ENCODE results near the gene PARD6A.

Gene PARD6A

DNA sequence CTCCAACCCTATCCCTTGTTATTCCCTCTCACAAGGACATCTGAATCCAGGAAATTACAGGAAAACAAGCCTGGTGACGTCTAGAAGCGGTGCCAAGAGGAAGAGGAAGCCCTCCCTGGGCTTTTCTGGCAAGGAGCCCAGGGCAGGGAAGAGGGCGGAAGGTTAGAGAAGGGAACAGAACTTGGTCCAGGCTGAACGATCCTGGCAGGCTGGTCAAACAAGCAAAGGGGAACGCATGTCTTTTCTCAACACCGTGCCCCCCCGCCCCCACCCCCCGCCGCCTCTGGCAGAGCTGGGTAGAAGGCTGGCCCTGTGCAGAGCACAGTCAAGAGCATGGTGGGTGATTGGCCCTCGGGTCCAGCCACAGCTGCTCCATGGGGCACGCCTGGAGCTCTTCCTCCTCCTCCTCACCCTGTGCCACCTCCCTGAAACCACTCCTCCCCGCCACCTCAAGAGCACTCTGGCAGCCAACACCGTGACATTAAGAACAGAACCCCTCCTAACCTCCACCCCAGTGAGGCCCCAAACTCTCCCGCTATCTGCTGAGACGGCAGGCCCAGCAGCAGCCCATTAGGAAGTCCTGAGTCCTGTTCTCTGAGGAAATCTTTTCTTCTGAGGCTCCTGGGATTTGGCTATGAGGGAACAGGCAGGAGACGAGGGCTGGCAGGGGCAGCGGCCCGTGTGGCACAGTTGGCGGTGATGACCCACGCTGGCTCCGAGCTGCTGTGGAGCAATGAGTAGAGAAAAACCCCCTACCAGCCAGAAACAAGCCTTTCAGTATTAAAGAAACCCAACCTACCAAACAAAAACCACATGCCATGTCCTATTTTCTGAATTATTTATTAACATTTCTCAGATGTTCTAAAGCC, 13.2 kb downstream of the PARD6A start:
- DNase-seq (ENCODE audit: low spot score in 2 of 2) (no peak), ATAC-seq (replicated peaks; ENCODE audit: extremely low read depth, poor library complexity, severe bottlenecking) (no peak)
- Mint-ChIP-seq H3K27ac (ENCODE audit: low read depth) (no peak overlapping the region), H3K4me3 (no peak overlapping the region), H3K9me3 (no peaks in the 10 kb centered on the region), H3K27me3 (no peaks in the 10 kb centered on the region), H3K36me3 (ENCODE audit: insufficient read depth) (no peaks in the 10 kb centered on the region), H3K4me1 (no peaks in the 10 kb centered on the region)

DNA sequence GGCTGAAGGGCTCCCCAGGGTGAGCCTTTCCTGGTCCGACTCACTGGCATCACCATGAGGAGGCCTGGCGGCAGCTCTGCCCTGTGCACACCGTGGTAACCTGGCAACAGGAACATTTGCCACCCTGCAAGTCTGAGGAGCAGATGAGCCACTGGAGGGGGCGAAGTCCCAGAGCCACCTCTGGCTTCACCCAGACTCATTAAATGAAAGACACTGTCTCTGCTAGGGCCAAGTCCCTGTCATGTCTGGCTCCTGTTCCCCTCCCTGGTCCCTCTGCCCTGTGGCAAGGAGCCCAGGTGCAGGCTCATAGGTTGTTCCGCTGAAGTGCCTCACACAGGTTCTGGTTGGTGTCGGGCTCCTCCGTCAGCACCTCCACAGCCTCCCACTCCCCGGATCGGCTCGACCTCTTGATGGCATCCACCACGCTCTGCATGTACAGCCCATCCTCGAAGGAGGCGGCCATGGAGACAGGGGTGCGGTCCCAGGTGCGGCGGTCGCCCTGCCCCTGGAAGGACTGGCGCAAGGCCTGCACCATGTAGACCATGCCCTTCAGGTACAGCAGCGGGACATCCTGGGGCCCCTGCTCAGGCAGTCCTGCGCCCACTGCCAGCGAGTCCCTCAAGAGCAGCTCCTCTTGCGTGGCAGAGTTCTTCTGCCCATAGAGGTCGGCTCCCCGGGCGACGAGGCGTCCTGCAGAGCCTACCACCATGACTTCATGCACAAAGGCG, 14.3 kb downstream of the PARD6A start:
- Mint-ChIP-seq H3K4me1 (no peaks in the 10 kb centered on the region), H3K9me3 (no peaks in the 10 kb centered on the region), H3K36me3 (ENCODE audit: insufficient read depth) (no peaks in the 10 kb centered on the region), H3K27ac (ENCODE audit: low read depth) (no peak overlapping the region), H3K27me3 (no peaks in the 10 kb centered on the region), H3K4me3 (no peak overlapping the region)
- ATAC-seq (replicated peaks; ENCODE audit: extremely low read depth, poor library complexity, severe bottlenecking) = no peak
- DNase-seq (ENCODE audit: low spot score in 2 of 2) = no peak

DNA sequence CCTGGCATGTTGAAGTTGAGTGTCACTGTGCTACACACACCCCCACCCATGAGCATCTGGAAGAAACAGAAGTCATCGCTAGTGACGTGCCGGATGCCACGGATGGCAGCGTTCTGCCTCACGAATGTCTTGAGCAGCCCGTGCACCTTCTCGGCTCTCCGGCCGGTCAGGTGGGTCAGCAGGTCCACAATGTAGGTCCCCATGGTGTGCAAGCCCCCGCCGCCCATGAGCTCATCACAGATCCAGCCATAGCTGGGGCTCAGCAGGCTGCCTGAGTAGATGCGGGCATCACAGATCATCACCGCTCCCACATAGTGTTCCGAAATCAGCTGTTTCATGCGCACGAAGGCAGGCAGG, 14.8 kb downstream of the PARD6A start:
- Mint-ChIP-seq H3K27me3 (no peaks in the 10 kb centered on the region), H3K36me3 (ENCODE audit: insufficient read depth) (no peaks in the 10 kb centered on the region), H3K9me3 (no peaks in the 10 kb centered on the region), H3K4me3 (no peak overlapping the region), H3K4me1 (no peaks in the 10 kb centered on the region), H3K27ac (ENCODE audit: low read depth) (no peak overlapping the region)
- ATAC-seq (replicated peaks; ENCODE audit: extremely low read depth, poor library complexity, severe bottlenecking) (no peak), DNase-seq (ENCODE audit: low spot score in 2 of 2) (no peak)

DNA sequence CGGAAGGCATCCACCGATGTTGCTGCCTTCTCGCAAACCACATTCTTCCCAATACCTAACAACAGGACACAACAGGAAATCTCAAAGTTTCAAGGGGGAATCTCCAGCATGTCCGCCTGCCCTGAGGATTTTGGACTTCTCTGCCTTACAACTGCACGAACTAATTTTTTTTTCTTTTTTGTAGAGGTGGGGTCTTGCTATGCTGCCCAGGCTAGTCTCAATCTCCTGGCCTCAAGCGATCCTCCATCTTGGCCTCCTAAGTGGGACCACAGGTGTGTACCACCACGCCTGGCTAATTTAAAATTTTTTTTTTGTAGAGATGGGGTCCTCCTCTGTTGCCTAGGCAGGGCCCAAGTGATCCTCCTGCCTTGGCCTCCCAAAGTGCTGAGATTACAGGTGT, 15.2 kb downstream of the PARD6A start:
- ATAC-seq (replicated peaks; ENCODE audit: extremely low read depth, poor library complexity, severe bottlenecking) = no peak
- Mint-ChIP-seq H3K36me3 (ENCODE audit: insufficient read depth) (peaks cover 1% of the 10 kb centered on the region), H3K27me3 (no peaks in the 10 kb centered on the region), H3K4me3 (no peak overlapping the region), H3K9me3 (no peaks in the 10 kb centered on the region), H3K27ac (ENCODE audit: low read depth) (no peak overlapping the region), H3K4me1 (no peaks in the 10 kb centered on the region)
- no peak for DNase-seq (ENCODE audit: low spot score in 2 of 2)

DNA sequence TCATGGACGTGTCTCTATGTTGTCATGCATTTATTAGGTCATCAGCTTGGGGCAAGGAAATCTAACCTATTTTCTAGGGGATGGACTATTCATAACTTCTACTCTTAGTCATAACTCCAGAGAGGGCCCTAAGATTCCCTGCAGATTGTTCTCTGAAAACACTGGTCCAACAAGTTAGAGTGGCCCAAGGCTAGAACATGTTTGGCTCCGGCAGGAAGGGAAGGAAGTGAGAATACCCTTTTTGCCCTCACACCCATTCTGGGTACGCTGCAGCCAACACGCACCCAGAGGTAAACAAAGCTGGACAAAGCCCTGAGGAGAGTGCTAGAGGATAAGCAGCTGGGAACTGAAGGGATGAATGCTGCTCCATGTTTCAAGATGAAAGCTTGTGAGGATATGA, 15.8 kb downstream of the PARD6A start:
- no peak for ATAC-seq (replicated peaks; ENCODE audit: extremely low read depth, poor library complexity, severe bottlenecking)
- no peaks in the 10 kb centered on the region for H3K9me3 Mint-ChIP-seq
- no peak for DNase-seq (ENCODE audit: low spot score in 2 of 2)
- no peak overlapping the region for H3K4me3 Mint-ChIP-seq
- H3K27me3 Mint-ChIP-seq = no peaks in the 10 kb centered on the region
- peaks cover 1% of the 10 kb centered on the region for H3K36me3 Mint-ChIP-seq (ENCODE audit: insufficient read depth)
- H3K27ac Mint-ChIP-seq (ENCODE audit: low read depth) = no peak overlapping the region
- no peaks in the 10 kb centered on the region for H3K4me1 Mint-ChIP-seq

DNA sequence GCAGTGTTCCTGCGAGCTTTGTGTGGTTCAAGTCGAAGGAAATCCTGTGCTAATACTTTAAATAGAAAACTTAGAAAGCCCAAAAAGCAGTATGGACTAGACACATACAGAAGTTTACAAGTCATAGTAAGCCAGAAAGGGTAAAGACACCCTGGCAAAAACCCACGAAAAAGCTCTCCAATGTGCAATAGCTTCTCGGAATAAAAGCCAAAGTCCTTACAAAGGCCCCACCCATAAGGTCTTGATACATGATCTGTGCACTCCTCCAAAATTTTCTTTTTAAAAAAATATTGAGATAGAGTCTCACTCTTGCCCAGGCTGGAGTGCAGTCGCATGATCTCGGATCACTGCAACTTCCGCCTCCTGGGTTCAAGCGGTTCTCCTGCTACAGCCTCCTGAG, 16.2 kb downstream of the PARD6A start:
- ATAC-seq (replicated peaks; ENCODE audit: extremely low read depth, poor library complexity, severe bottlenecking) = no peak
- no peak overlapping the region for H3K27ac Mint-ChIP-seq (ENCODE audit: low read depth)
- no peaks in the 10 kb centered on the region for H3K27me3 Mint-ChIP-seq
- peaks cover 1% of the 10 kb centered on the region for H3K36me3 Mint-ChIP-seq (ENCODE audit: insufficient read depth)
- no peaks in the 10 kb centered on the region for H3K9me3 Mint-ChIP-seq
- H3K4me1 Mint-ChIP-seq = no peaks in the 10 kb centered on the region
- no peak overlapping the region for H3K4me3 Mint-ChIP-seq
- no peak for DNase-seq (ENCODE audit: low spot score in 2 of 2)

DNA sequence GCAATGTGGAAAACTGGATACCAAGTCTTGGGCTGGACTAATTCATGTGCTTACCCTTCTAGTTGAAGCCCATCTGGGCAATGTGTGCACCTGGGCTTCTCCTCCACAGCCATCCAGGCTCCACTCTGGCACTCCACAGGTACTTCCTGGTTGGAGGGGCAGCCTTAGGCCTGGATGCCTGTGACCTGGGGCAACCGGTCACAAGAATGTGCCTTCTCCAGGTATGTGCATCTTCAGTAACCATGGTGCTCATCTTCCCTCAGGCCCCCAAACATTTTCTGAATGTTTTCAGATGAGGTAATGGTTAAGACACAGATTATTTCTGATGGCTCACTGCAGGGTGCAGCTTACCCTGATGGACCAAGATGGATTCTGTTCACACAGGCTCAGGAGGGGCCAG, 17.0 kb downstream of the PARD6A start:
- Mint-ChIP-seq H3K9me3 (no peaks in the 10 kb centered on the region), H3K27ac (ENCODE audit: low read depth) (no peak overlapping the region), H3K4me1 (no peaks in the 10 kb centered on the region), H3K4me3 (no peak overlapping the region), H3K27me3 (no peaks in the 10 kb centered on the region), H3K36me3 (ENCODE audit: insufficient read depth) (peaks cover 1% of the 10 kb centered on the region)
- no peak for DNase-seq (ENCODE audit: low spot score in 2 of 2)
- ATAC-seq (replicated peaks; ENCODE audit: extremely low read depth, poor library complexity, severe bottlenecking) = no peak

DNA sequence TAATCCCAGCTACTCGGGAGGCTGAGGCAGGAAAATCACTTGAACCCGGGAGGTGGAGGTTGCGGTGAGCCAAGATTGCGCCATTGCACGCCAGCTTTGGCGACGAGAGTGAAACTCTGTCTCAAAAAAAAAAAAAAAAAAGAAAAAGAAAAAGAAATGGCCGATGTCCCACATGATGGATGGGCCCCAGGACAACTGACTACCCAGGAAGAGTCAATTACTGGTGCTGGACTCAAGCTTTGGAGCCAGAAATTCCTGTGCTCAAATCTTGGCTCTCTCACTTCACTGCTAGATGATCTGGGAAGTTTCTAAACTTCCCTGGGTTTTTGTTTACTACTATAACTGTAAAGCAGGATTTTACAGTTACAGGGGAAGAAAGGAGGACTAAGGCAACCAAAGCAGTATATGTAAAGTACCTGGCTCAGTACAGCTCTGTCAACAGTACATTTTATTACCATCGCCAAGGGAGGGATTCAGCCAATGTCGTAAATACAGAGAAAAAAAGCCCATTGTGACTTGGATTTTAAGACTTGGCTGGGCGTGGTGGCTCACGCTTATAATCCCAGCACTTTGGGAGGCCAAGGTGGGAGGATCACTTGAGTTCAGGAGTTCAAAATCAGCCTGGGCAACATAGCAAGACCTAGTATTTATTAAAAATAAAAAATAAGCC, 17.7 kb downstream of the PARD6A start:
- Mint-ChIP-seq H3K27me3 (no peaks in the 10 kb centered on the region), H3K4me3 (no peak overlapping the region), H3K9me3 (no peaks in the 10 kb centered on the region), H3K36me3 (ENCODE audit: insufficient read depth) (peaks cover 1% of the 10 kb centered on the region), H3K4me1 (no peaks in the 10 kb centered on the region), H3K27ac (ENCODE audit: low read depth) (no peak overlapping the region)
- DNase-seq (ENCODE audit: low spot score in 2 of 2) (no peak), ATAC-seq (replicated peaks; ENCODE audit: extremely low read depth, poor library complexity, severe bottlenecking) (no peak)

DNA sequence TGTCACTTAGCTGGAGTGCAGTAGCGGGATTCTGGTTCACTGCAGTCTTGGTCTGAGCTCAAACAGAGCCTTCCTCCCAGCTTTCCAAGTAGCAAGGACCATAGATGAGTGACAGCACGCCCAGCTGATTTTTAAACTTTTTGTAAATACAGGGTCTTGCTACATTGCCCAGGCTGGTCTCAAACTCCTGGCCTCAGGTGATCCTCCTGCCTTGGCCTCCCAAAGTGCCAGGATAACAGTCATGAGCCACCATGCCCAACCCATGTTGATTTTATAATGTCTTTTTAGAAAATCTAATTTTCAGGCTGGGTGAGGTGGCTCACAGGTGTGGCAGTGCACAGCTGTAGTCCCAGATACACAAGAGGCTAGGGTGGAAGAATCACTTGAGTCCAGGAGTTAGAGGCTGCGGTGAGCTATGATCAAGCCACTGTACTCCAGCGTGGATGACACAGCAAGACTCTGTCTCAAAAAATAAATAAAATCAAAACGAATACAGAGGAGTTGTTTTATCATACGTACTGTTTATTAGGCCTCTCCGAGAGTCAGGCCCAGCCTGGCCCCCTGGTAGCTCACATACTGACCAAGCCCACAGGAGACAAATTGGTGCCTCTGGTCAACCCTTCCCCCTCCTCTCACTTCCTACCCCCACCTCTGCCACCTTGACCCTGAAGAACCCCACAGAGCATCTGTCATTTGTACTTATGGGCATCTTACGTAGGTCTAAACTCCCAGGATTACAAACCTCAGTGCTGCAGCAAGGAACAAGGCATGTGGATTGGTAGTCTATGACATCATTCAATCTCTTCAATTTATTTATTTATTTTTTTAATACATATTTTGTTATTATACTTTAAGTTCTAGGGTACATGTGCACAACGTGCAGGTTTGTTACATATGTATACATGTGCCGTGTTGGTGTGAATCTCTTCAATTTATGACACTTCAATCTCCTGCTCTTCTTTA, 19.5 kb downstream of the PARD6A start:
- H3K4me3 Mint-ChIP-seq = no peak overlapping the region
- DNase-seq (ENCODE audit: low spot score in 2 of 2) (no peak), ATAC-seq (replicated peaks; ENCODE audit: extremely low read depth, poor library complexity, severe bottlenecking) (no peak)
- H3K27ac Mint-ChIP-seq (ENCODE audit: low read depth) = no peak overlapping the region
- no peaks in the 10 kb centered on the region for H3K27me3 Mint-ChIP-seq
- H3K9me3 Mint-ChIP-seq = no peaks in the 10 kb centered on the region
- H3K4me1 Mint-ChIP-seq = no peaks in the 10 kb centered on the region
- peaks cover 3% of the 10 kb centered on the region for H3K36me3 Mint-ChIP-seq (ENCODE audit: insufficient read depth)

DNA sequence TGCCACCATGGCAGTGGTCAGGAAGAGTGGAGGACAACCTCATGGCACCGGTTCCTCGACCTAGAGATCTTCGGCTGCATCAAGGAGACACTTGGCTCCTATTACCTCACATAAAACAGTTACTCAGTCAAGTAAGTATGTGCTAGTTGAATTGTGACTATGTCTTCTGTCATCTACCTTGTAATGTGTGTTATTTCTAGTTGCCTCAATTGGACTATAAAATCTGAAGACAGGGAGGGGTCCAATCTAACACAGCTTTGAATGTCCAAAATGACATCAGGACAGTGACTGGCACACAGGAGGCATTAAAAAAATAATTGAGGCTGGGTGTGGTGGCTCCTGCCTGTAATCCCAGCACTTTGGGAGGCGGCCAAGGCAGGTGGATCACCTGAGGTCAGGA, 23.0 kb downstream of the PARD6A start:
- Mint-ChIP-seq H3K36me3 (ENCODE audit: insufficient read depth) (peaks cover 3% of the 10 kb centered on the region), H3K27me3 (no peaks in the 10 kb centered on the region), H3K9me3 (no peaks in the 10 kb centered on the region), H3K27ac (ENCODE audit: low read depth) (no peak overlapping the region), H3K4me1 (no peaks in the 10 kb centered on the region), H3K4me3 (no peak overlapping the region)
- DNase-seq (ENCODE audit: low spot score in 2 of 2) (no peak), ATAC-seq (replicated peaks; ENCODE audit: extremely low read depth, poor library complexity, severe bottlenecking) (no peak)

DNA sequence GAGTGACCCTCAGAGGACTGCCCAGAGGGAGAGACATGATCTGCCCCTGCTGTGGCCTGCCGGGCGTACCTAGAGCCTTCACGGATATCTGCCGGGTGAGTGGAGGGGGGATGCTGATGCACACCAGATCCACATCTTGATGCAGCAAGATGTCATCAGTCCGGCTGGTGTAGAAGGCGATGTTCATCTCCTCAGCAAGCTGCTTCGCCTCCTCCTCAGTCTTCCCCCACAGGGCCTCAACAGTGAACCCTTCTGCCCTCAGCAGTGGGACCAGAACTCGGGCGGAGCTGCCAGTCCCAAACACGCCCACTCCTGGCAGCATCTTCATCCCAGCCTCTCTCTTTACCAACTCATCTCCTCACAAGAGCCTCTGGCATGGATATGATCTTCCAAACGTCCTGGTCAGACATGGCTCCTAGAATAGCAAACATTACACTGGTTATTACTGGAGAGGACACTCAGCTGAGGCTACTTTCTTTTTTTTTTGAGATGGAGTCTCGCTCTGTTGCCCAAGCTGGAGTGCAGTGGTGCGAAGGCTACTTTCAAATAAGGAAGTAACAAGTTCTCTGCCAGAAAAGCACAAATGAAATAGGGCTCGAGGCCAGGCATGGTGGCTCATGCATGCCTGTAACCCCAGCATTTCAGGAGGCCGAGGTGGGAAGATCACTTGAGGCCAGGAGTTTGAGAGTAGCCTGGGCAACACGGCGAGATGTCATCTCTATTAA, 24.8 kb downstream of the PARD6A start:
- H3K4me3 Mint-ChIP-seq = no peak overlapping the region
- no peak for DNase-seq (ENCODE audit: low spot score in 2 of 2)

More for the DNA sequence above, 24.8 kb downstream of the PARD6A start:
- H3K27me3 Mint-ChIP-seq = no peaks in the 10 kb centered on the region
- H3K27ac Mint-ChIP-seq (ENCODE audit: low read depth) = no peak overlapping the region
- H3K9me3 Mint-ChIP-seq = no peaks in the 10 kb centered on the region
- no peaks in the 10 kb centered on the region for H3K4me1 Mint-ChIP-seq
- no peak for ATAC-seq (replicated peaks; ENCODE audit: extremely low read depth, poor library complexity, severe bottlenecking)
- peaks cover 3% of the 10 kb centered on the region for H3K36me3 Mint-ChIP-seq (ENCODE audit: insufficient read depth)
